Measurements from ENCODE around the gene SPPL2B. TPM values are rescaled to one million over a fixed set of nuclear protein-coding genes. Genes with fewer than 3 reads are reported as not detected.

SPPL2B gene
- total and polyA plus RNA-seq, 2 experiments from 2014 or later = 23.5 to 51.0 TPM

DNA sequence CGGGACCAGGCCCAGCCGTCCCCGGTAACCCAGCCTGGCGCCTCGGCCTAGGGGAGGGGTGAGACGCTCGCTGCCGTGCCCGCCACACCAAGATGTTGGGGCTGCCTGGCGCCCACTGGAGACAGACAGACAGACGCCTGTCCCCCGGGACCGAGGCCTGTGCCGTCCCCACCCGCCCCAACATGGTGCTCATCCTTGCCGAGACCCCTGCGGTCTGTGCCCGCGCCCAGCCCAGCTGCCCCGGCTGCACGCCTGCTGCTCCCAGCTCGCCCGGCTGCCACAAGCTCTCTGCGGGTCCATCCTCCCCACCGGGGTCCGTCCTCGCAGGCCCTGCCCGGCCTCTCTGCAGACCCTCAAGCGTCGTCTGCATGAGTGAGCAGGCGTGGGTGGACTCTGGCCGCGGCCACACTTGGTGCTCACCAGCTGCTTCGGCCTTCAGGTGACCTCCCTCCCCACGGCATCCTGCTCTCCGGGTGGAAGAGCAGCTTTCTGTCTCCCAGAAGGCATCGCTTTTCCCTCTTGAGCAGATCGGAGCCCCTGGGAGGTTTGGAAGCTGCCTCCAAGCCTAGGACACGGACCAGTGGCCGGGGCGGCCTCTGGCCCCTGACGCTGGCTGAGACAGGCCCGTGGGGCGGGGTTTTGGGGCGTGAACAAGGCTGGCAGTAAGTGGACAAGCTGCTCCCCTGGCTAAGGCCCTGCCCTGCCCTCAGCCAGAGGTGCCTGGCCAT is 24.8 kb downstream of the SPPL2B start:
- Mint-ChIP-seq H3K4me1 (no peaks in the 10 kb centered on the region), H3K27me3 (ENCODE audit: insufficient read depth, low read depth, poor library complexity) (peaks cover 7% of the 10 kb centered on the region), H3K4me3 (no peak overlapping the region), H3K36me3 (ENCODE audit: low read depth) (no peaks in the 10 kb centered on the region), H3K9me3 (no peaks in the 10 kb centered on the region; the same call in 2 of the 3 replicates), H3K27ac (no peak overlapping the region)
- Histone ChIP-seq H3K27ac (ENCODE audit: low read depth) (no peak overlapping the region), H3K9me2 (ENCODE audit: insufficient read depth) (no peaks in the 10 kb centered on the region), H2AFZ (no peak overlapping the region), H3K4me1 (ENCODE audit: insufficient read depth) (no peaks in the 10 kb centered on the region), H3K4me3 (no peak overlapping the region), H3F3A (replicated peaks; ENCODE audit: low read depth) (no peaks in the 10 kb centered on the region), H4K20me1 (replicated peaks; ENCODE audit: insufficient read depth) (no peaks in the 10 kb centered on the region), H3K36me3 (ENCODE audit: insufficient read depth) (no peaks in the 10 kb centered on the region), H3K4me2 (no peak overlapping the region), H3K79me2 (replicated peaks; ENCODE audit: insufficient read depth) (no peaks in the 10 kb centered on the region), H3K27me3 (ENCODE audit: insufficient read depth) (no peaks in the 10 kb centered on the region)
- no peak for TF ChIP-seq EZH2 (IDR thresholded peaks at IDR 0.05; ENCODE audit: low read depth, unreplicated experiment)
- TF ChIP-seq, protein P1, sequence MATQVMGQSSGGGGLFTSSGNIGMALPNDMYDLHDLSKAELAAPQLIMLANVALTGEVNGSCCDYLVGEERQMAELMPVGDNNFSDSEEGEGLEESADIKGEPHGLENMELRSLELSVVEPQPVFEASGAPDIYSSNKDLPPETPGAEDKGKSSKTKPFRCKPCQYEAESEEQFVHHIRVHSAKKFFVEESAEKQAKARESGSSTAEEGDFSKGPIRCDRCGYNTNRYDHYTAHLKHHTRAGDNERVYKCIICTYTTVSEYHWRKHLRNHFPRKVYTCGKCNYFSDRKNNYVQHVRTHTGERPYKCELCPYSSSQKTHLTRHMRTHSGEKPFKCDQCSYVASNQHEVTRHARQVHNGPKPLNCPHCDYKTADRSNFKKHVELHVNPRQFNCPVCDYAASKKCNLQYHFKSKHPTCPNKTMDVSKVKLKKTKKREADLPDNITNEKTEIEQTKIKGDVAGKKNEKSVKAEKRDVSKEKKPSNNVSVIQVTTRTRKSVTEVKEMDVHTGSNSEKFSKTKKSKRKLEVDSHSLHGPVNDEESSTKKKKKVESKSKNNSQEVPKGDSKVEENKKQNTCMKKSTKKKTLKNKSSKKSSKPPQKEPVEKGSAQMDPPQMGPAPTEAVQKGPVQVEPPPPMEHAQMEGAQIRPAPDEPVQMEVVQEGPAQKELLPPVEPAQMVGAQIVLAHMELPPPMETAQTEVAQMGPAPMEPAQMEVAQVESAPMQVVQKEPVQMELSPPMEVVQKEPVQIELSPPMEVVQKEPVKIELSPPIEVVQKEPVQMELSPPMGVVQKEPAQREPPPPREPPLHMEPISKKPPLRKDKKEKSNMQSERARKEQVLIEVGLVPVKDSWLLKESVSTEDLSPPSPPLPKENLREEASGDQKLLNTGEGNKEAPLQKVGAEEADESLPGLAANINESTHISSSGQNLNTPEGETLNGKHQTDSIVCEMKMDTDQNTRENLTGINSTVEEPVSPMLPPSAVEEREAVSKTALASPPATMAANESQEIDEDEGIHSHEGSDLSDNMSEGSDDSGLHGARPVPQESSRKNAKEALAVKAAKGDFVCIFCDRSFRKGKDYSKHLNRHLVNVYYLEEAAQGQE (IDR thresholded peaks at IDR 0.05; ENCODE audit: unreplicated experiment) = no peak
- TF ChIP-seq ZNF114 (CRISPR knock-in tag; IDR thresholded peaks at IDR 0.05) = no peak
- TF ChIP-seq, protein P2, sequence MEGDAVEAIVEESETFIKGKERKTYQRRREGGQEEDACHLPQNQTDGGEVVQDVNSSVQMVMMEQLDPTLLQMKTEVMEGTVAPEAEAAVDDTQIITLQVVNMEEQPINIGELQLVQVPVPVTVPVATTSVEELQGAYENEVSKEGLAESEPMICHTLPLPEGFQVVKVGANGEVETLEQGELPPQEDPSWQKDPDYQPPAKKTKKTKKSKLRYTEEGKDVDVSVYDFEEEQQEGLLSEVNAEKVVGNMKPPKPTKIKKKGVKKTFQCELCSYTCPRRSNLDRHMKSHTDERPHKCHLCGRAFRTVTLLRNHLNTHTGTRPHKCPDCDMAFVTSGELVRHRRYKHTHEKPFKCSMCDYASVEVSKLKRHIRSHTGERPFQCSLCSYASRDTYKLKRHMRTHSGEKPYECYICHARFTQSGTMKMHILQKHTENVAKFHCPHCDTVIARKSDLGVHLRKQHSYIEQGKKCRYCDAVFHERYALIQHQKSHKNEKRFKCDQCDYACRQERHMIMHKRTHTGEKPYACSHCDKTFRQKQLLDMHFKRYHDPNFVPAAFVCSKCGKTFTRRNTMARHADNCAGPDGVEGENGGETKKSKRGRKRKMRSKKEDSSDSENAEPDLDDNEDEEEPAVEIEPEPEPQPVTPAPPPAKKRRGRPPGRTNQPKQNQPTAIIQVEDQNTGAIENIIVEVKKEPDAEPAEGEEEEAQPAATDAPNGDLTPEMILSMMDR (conservative IDR thresholded peaks at IDR 0.05; ENCODE audit: low read depth in 2 of 2) = no peak
- no peak for TF ChIP-seq CREB1 (CRISPR knock-in tag; IDR thresholded peaks at IDR 0.05; ENCODE audit: low read depth)
- TF ChIP-seq JUNB (IDR thresholded peaks at IDR 0.05; ENCODE audit: unreplicated experiment) = no peak
- TF ChIP-seq, protein P3, sequence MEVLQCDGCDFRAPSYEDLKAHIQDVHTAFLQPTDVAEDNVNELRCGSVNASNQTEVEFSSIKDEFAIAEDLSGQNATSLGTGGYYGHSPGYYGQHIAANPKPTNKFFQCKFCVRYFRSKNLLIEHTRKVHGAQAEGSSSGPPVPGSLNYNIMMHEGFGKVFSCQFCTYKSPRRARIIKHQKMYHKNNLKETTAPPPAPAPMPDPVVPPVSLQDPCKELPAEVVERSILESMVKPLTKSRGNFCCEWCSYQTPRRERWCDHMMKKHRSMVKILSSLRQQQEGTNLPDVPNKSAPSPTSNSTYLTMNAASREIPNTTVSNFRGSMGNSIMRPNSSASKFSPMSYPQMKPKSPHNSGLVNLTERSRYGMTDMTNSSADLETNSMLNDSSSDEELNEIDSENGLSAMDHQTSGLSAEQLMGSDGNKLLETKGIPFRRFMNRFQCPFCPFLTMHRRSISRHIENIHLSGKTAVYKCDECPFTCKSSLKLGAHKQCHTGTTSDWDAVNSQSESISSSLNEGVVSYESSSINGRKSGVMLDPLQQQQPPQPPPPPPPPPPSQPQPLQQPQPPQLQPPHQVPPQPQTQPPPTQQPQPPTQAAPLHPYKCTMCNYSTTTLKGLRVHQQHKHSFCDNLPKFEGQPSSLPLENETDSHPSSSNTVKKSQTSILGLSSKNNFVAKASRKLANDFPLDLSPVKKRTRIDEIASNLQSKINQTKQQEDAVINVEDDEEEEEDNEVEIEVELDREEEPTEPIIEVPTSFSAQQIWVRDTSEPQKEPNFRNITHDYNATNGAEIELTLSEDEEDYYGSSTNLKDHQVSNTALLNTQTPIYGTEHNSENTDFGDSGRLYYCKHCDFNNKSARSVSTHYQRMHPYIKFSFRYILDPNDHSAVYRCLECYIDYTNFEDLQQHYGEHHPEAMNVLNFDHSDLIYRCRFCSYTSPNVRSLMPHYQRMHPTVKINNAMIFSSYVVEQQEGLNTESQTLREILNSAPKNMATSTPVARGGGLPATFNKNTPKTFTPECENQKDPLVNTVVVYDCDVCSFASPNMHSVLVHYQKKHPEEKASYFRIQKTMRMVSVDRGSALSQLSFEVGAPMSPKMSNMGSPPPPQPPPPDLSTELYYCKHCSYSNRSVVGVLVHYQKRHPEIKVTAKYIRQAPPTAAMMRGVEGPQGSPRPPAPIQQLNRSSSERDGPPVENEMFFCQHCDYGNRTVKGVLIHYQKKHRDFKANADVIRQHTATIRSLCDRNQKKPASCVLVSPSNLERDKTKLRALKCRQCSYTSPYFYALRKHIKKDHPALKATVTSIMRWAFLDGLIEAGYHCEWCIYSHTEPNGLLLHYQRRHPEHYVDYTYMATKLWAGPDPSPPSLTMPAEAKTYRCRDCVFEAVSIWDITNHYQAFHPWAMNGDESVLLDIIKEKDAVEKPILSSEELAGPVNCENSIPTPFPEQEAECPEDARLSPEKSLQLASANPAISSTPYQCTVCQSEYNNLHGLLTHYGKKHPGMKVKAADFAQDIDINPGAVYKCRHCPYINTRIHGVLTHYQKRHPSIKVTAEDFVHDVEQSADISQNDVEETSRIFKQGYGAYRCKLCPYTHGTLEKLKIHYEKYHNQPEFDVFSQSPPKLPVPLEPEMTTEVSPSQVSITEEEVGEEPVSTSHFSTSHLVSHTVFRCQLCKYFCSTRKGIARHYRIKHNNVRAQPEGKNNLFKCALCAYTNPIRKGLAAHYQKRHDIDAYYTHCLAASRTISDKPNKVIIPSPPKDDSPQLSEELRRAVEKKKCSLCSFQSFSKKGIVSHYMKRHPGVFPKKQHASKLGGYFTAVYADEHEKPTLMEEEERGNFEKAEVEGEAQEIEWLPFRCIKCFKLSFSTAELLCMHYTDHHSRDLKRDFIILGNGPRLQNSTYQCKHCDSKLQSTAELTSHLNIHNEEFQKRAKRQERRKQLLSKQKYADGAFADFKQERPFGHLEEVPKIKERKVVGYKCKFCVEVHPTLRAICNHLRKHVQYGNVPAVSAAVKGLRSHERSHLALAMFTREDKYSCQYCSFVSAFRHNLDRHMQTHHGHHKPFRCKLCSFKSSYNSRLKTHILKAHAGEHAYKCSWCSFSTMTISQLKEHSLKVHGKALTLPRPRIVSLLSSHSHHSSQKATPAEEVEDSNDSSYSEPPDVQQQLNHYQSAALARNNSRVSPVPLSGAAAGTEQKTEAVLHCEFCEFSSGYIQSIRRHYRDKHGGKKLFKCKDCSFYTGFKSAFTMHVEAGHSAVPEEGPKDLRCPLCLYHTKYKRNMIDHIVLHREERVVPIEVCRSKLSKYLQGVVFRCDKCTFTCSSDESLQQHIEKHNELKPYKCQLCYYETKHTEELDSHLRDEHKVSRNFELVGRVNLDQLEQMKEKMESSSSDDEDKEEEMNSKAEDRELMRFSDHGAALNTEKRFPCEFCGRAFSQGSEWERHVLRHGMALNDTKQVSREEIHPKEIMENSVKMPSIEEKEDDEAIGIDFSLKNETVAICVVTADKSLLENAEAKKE (CRISPR knock-in tag; IDR thresholded peaks at IDR 0.05) = no peak
- no peak for TF ChIP-seq STAT1 (IDR thresholded peaks at IDR 0.05; ENCODE audit: unreplicated experiment)
- no peak for TF ChIP-seq NANOG (IDR thresholded peaks at IDR 0.05; ENCODE audit: borderline replicate concordance)
- TF ChIP-seq EZH2phosphoT487 (IDR thresholded peaks at IDR 0.05; ENCODE audit: unreplicated experiment) = no peak
- TF ChIP-seq ZNF331 (CRISPR knock-in tag; IDR thresholded peaks at IDR 0.05; ENCODE audit: low read depth) = no peak
- TF ChIP-seq POLR2AphosphoS5 (IDR thresholded peaks at IDR 0.05; ENCODE audit: low read depth) = no peak
- TF ChIP-seq, protein P4, sequence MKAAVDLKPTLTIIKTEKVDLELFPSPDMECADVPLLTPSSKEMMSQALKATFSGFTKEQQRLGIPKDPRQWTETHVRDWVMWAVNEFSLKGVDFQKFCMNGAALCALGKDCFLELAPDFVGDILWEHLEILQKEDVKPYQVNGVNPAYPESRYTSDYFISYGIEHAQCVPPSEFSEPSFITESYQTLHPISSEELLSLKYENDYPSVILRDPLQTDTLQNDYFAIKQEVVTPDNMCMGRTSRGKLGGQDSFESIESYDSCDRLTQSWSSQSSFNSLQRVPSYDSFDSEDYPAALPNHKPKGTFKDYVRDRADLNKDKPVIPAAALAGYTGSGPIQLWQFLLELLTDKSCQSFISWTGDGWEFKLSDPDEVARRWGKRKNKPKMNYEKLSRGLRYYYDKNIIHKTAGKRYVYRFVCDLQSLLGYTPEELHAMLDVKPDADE (IDR thresholded peaks at IDR 0.05) = no peak
- DNase-seq (ENCODE audit: low spot score) (no peak), ATAC-seq (no peak)
